ENCODE measurements around the gene WBP11.
"Not testable (repeated sequence)": the region's sequence is repeated elsewhere in the genome, so short reads cannot be mapped to it uniquely, and the experiment has no call there.

Gene WBP11

DNA sequence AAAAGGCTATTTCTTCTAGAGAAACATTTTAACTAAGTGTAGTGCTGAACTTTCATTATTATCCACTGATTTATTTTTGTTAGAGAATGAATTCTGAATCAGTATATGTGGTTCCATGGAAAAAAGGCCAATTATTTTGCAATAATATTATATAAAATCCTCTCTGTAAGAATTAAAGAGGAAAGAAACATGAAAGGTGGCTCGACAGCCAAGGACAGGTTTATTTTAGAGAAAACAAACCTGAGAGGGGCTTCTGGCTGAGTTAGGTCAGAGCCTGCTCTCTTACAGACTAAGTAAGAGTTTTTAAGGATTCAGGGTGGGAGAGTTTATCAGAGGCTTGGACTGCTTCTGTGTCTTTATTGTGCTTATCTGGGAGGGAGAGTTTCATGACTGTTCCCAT lies 60.2 kb downstream of the WBP11 start:
- no peak overlapping the region for H3K4me3 ChIP-seq (ENCODE audit: low read length)
- no peak for DNase-seq (ENCODE audit: low read depth, low spot score)

DNA sequence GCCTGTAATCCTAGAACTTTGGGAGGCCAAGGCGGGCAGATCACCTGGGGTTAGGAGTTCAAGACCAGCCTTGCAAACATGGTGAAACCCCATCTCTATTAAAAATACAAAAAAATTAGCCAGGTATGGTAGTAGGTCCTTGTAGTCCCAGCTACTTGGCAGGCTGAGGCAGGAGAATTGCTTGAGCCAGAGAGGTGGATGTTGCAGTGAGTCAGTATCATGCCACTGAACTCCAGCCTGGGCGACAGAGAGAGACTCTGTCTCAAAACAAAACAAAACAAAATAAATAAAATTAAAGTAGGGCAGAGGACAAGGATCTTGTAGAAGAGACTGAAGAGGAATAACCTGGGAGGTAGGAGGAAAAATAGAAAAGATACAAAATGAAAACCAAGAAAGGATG lies 61.3 kb downstream of the WBP11 start:
- no peak for DNase-seq (ENCODE audit: low read depth, low spot score)
- no peak overlapping the region for H3K4me3 ChIP-seq (ENCODE audit: low read length)

DNA sequence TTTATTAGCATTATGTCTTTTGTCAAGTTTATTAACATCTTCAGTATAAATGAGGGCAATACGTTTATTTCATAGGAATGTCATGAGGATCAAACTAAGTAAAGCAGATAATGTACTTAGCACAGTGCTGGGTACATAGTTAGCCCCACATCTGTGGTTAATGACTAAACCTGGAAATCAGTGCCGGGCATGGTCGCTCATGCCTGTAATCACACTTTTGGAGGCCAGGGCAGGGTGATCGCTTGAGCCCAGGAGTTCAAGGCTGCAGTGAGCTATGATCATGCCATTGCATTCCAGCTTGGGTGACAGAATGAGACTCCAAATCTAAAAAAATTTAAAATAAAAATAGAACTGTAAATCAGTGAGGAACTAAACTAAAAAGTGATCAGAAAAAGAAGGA lies 62.1 kb downstream of the WBP11 start:
- no peak for DNase-seq (ENCODE audit: low read depth, low spot score)
- H3K4me3 ChIP-seq (ENCODE audit: low read length), result no peak overlapping the region

DNA sequence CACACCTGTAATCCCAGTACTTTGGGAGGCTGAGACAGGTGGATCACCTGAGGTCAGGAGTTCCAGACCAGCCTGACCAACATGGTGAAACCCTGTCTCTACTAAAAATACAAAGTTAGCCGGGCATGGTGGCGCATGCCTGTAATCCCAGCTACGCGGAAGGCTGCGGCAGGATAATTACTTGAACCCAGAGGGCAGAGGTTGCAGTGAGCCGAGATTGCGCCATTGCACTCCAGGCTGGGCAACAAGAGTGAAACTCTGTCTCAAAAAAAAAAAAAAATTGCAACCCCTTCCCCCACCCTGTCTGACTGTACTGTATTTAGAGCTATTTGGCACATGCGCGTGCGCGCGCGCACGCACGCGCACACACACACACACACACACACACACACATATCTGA lies 66.8 kb downstream of the WBP11 start:
- not testable (repeated sequence) for H3K4me3 ChIP-seq (ENCODE audit: low read length); DNase-seq (ENCODE audit: low read depth, low spot score)
